ENCODE measurements around the gene LPO. TPM values are rescaled to one million over a fixed set of nuclear protein-coding genes. Genes with fewer than 3 reads are reported as not detected.

Gene LPO
- total RNA-seq, 2 donors from 2014 or later, result not detected

DNA sequence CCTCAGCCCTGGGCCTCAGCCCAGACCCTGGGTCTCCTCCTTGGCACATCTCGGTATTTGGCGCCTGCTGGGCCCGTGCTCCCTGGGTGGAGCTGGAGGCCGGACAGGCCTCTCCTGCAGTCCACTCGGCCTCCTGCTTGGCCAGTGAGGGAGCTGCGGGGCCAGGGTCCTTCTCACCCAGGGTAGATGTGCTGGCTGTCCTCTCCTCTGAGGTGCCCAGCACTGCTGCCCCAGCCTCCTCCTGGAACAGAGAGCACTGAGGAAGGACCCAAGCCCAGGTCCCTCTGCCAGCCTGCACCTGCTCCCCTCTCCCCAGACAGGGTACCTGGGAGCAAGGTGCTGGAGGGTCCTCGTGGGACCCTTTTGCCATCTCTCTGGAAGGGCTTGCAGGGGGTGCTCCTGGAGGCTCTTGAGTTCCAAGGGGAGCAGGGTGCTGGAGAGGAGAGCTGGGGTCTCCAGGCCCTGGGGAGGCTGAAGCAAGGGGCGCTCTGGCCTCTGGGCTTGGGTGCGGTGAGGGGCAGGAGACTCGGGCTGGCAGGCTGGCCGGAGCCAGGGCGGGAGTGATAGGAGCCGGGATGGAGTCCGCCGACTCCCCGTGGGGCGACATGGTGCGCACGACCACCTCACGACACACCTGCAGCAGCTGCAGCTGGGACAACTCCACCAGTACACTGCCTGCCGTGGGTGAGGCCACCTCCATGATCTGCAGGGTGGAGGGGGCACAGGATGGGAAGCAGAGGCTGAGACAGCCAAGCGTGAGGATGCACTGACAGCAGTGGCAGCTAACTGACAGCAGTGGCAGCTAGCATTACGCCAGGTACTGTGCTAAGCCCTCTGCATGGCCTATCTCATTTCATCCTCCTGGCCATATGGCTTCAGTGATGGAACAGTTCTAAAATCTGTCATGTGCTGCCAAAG lies 72.4 kb downstream of the LPO start:
- Histone ChIP-seq H3K27me3 (replicated peaks; ENCODE audit: insufficient read depth) (no peaks in the 10 kb centered on the region), H3K27ac (no peak overlapping the region), H3K36me3 (no peaks in the 10 kb centered on the region), H3K4me1 (replicated peaks) (no peaks in the 10 kb centered on the region), H3K9me3 (no peaks in the 10 kb centered on the region), H3K4me3 (no peak overlapping the region)
- intact Hi-C loops (cut with DNase I), result no loop called here
- no peak for DNase-seq (ENCODE audit: low spot score)
- WGBS, result 89% methylated on average over 21 of the region's 23 CpGs
- TF ChIP-seq POLR2AphosphoS5 (IDR thresholded peaks at IDR 0.05) (no peak), POLR2A (IDR thresholded peaks at IDR 0.05) (no peak)
- TF ChIP-seq, protein P1, sequence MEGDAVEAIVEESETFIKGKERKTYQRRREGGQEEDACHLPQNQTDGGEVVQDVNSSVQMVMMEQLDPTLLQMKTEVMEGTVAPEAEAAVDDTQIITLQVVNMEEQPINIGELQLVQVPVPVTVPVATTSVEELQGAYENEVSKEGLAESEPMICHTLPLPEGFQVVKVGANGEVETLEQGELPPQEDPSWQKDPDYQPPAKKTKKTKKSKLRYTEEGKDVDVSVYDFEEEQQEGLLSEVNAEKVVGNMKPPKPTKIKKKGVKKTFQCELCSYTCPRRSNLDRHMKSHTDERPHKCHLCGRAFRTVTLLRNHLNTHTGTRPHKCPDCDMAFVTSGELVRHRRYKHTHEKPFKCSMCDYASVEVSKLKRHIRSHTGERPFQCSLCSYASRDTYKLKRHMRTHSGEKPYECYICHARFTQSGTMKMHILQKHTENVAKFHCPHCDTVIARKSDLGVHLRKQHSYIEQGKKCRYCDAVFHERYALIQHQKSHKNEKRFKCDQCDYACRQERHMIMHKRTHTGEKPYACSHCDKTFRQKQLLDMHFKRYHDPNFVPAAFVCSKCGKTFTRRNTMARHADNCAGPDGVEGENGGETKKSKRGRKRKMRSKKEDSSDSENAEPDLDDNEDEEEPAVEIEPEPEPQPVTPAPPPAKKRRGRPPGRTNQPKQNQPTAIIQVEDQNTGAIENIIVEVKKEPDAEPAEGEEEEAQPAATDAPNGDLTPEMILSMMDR (IDR thresholded peaks at IDR 0.05), result no peak

DNA sequence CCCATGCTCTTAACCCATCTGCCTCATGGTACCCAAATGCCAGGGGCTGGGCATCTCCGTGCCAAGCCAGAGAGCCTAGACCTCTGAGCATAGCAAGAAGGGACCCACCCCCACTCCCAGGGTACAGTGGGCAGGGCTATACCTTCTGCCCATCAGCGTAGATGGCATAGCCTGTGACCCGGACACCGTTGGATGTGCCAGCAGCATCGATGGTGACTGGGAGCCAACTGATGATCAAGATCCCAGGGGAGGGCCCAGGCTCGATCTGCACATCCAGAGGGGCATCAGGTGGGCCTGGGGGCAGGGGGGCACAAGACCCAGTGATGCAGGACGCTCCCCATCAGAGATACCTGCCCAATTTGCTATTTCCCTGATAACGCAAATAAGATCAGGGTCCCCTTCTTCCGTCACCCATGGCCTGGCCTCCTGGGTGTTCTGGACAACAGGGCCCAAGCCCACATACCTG lies 73.1 kb downstream of the LPO start:
- 98% methylated on average over 8 of the region's 9 CpGs for WGBS
- no peak for DNase-seq (ENCODE audit: low spot score)
- H3K27ac ChIP-seq, result no peak overlapping the region
- no peaks in the 10 kb centered on the region for H3K36me3 ChIP-seq
- intact Hi-C loops (cut with DNase I), result no loop called here
- H3K9me3 ChIP-seq, result no peaks in the 10 kb centered on the region
- no peaks in the 10 kb centered on the region for H3K27me3 ChIP-seq (replicated peaks; ENCODE audit: insufficient read depth)
- TF ChIP-seq POLR2A (IDR thresholded peaks at IDR 0.05) (no peak), POLR2AphosphoS5 (IDR thresholded peaks at IDR 0.05) (no peak)
- TF ChIP-seq, protein P1 (IDR thresholded peaks at IDR 0.05), result no peak
- no peak overlapping the region for H3K4me3 ChIP-seq
- no peaks in the 10 kb centered on the region for H3K4me1 ChIP-seq (replicated peaks)

DNA sequence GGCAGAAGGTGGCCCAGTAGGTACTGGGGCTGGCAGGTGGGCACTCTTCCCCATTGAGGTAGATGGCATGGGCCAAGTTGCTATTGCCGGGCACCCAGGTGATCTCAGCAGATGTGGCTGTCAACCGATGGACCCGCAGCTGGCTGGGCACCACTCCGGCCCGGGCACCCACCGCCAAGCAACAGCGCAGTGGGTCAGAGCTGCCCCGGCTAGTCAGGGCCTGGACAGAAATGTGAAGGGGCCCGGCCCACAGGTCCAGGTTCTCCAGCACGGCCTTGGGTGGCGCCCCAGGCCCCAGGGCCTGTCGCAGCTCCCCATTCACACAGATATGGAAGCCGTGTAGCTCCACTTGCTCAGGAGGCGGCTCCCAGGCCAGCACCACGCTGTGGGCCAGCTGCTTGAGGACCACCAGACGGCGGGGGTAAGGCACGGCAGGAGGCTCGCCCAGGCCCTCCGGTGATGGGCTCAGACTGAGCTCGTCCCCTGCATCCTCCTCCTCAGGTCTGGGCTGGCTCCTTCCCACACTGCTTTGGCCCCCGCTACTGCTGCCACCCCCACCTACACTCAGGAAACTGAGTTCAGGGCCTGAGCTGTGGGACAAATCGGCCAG lies 73.7 kb downstream of the LPO start:
- Histone ChIP-seq H3K27ac (no peak overlapping the region), H3K27me3 (replicated peaks; ENCODE audit: insufficient read depth) (no peaks in the 10 kb centered on the region), H3K36me3 (no peaks in the 10 kb centered on the region), H3K9me3 (no peaks in the 10 kb centered on the region), H3K4me3 (no peak overlapping the region), H3K4me1 (replicated peaks) (no peaks in the 10 kb centered on the region)
- 89% methylated on average over 13 of the region's 23 CpGs for WGBS
- intact Hi-C loops (cut with DNase I), result no loop called here
- DNase-seq (ENCODE audit: low spot score), result no peak
- TF ChIP-seq POLR2AphosphoS5 (IDR thresholded peaks at IDR 0.05) (no peak), POLR2A (IDR thresholded peaks at IDR 0.05) (no peak)
- TF ChIP-seq, protein P1 (IDR thresholded peaks at IDR 0.05), result no peak

DNA sequence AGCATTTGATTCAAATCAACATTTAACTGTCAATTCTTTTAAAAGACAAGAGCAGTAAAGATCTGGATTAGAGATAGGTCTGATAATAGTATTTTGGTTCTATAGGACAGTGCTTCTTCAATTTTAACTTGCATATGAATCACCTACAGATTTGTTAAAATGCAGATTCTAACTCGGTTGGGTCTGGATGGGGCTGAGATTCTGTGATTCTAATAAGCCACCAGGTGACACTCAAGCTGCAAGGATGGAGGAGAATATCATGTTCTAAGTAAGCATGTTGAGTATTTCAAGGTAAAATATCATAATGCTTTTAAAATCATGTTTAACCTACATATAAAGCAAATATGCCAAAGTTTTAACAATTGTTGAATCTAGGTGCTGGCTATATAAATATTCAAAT lies 74.4 kb downstream of the LPO start:
- no peaks in the 10 kb centered on the region for H3K27me3 ChIP-seq (replicated peaks; ENCODE audit: insufficient read depth)
- no peak for DNase-seq (ENCODE audit: low spot score)
- no peak overlapping the region for H3K27ac ChIP-seq
- no peaks in the 10 kb centered on the region for H3K4me1 ChIP-seq (replicated peaks)
- H3K36me3 ChIP-seq, result no peaks in the 10 kb centered on the region
- no peaks in the 10 kb centered on the region for H3K9me3 ChIP-seq
- H3K4me3 ChIP-seq, result no peak overlapping the region
- TF ChIP-seq, protein P1 (IDR thresholded peaks at IDR 0.05), result no peak
- no peak for TF ChIP-seq POLR2A (IDR thresholded peaks at IDR 0.05)
- no peak for TF ChIP-seq POLR2AphosphoS5 (IDR thresholded peaks at IDR 0.05)
- WGBS, result 50% methylated on average over 1 of the region's 1 CpG
- intact Hi-C loops (cut with DNase I), result no loop called here
